ENCODE data around the gene FKBP2.

The FKBP2 gene

GRCh38 chr11:64231546-64231945 lies 9.3 kb upstream of the FKBP2 start:
- CTCF ChIA-PET, result interaction anchor here (0.5 to 2.3 kb wide), 4 partner anchors 14 to 1445 kb away, joined by 3 to 12 read pairs (median 6); partner anchors contain the start of gene PLCB3
- POLR2A ChIA-PET, result interaction anchor here (0.7 to 3.5 kb wide), 4 partner anchors 10 to 422 kb away, joined by 6 to 18 read pairs (median 8); partner anchors contain the start of genes FKBP2 and STIP1
- TF ChIP-seq SETDB1 (IDR thresholded peaks at IDR 0.05; ENCODE audit: insufficient read length, low read length) (no peak), ZBTB8A (tag by site-specific recombination; IDR thresholded peaks at IDR 0.05) (no peak), ZNF132 (tag by site-specific recombination; IDR thresholded peaks at IDR 0.05; ENCODE audit: borderline replicate concordance) (no peak), TRIM28 (IDR thresholded peaks at IDR 0.05; ENCODE audit: borderline replicate concordance, low read length) (no peak), ZNF169 (tag by site-specific recombination; IDR thresholded peaks at IDR 0.05) (no peak), EGR2 (tag by site-specific recombination; IDR thresholded peaks at IDR 0.05; ENCODE audit: low read depth) (no peak), SP2 (tag by site-specific recombination; IDR thresholded peaks at IDR 0.05) (no peak), ZSCAN30 (tag by site-specific recombination; IDR thresholded peaks at IDR 0.05) (no peak), ZNF704 (tag by site-specific recombination; IDR thresholded peaks at IDR 0.05) (no peak), ZNF701 (tag by site-specific recombination; IDR thresholded peaks at IDR 0.05) (no peak), ZNF549 (tag by site-specific recombination; IDR thresholded peaks at IDR 0.05) (no peak), REPIN1 (tag by site-specific recombination; IDR thresholded peaks at IDR 0.05; ENCODE audit: low read depth) (no peak), INSM2 (tag by site-specific recombination; IDR thresholded peaks at IDR 0.05) (no peak), ZIC2 (tag by site-specific recombination; IDR thresholded peaks at IDR 0.05) (no peak), REST (tag by site-specific recombination; IDR thresholded peaks at IDR 0.05) (no peak), ZNF350 (tag by site-specific recombination; IDR thresholded peaks at IDR 0.05) (no peak), PRDM2 (tag by site-specific recombination; IDR thresholded peaks at IDR 0.05; ENCODE audit: borderline replicate concordance) (no peak), ZNF398 (tag by site-specific recombination; IDR thresholded peaks at IDR 0.05) (no peak), ZNF610 (tag by site-specific recombination; IDR thresholded peaks at IDR 0.05; ENCODE audit: borderline replicate concordance) (no peak), IKZF3 (tag by site-specific recombination; IDR thresholded peaks at IDR 0.05) (no peak)
- H3K4me1 ChIP-seq (ENCODE audit: control insufficient read depth, insufficient read depth, low read length), result no peaks in the 10 kb centered on the region
- no peak overlapping the region for H3K27ac ChIP-seq (ENCODE audit: extremely low read depth, low read depth, low read length)
- H3K4me3 ChIP-seq (ENCODE audit: low read depth, low read length), result no peak overlapping the region
- peaks cover 0 to 8% of the 10 kb centered on the region in 2 experiments; a peak in 1 of 3 replicates for H3K36me3 ChIP-seq (ENCODE audit: control insufficient read depth in 2 of 2, insufficient read depth in 1 of 2, low read length in 2 of 2)
- H3K9me3 ChIP-seq (ENCODE audit: control insufficient read depth, insufficient read depth, low read depth, low read length), result no peaks in the 10 kb centered on the region
